HG03066 (cell line): ENCODE results near the gene SLC22A6.

Experiments
- ATAC-seq: cut with Tn5 transposase; IDR thresholded peaks from one replicate; pipeline ENCODE4 v1.9.1; 2021; ENCODE audit warnings: low read depth; ENCODE audit not compliant: unreplicated experiment

Gene SLC22A6

GRCh38 chr11:62933285-62933684, 51.5 kb downstream of the SLC22A6 start:
- ATAC-seq = no peak

- no peak for ATAC-seq
Observed at GRCh38 chr11:62931499-62932278, 53.1 kb downstream of the SLC22A6 start.

GRCh38 chr11:62930666-62931065, 54.1 kb downstream of the SLC22A6 start:
- no peak for ATAC-seq

- no peak for ATAC-seq
Observed at GRCh38 chr11:62930157-62930556, 54.6 kb downstream of the SLC22A6 start.

GRCh38 chr11:62928011-62928410, 56.8 kb downstream of the SLC22A6 start:
- ATAC-seq = no peak

GRCh38 chr11:62926680-62927455, 57.9 kb downstream of the SLC22A6 start:
- ATAC-seq = no peak
